GM23338 (cell line): Measurements from ENCODE around the gene KRT7. TPM values are rescaled to one million over a fixed set of nuclear protein-coding genes. Genes with fewer than 3 reads are reported as not detected.

Source experiments
- ATAC-seq: fragments of 200-7000 bp; cut with Tn5 transposase; 3 replicates; pipeline ENCODE4 v1.9.1; 2020
- DNase-seq: peaks from one replicate; pipeline ENCODE4 v3.0.0-alpha.2; 2015; ENCODE audit warnings: low spot score
- H2AFZ ChIP-seq: fragments of 200-600 bp; sonication (generic); 2 replicates; pipeline ENCODE4 v1.8.0; 2016; ENCODE audit warnings: antibody characterized with exemption, mild to moderate bottlenecking, moderate library complexity
- H3F3A ChIP-seq: fragments of 200-600 bp; sonication (generic); replicated peaks from 2 replicates; pipeline ENCODE4 v1.8.0; 2017; ENCODE audit warnings: antibody characterized with exemption, mixed run types, low read depth
- H3K27ac ChIP-seq: fragments of 200-600 bp; sonication (generic); 2 replicates; pipeline ENCODE4 v1.6.1; 2016; ENCODE audit warnings: low read depth
- H3K27me3 ChIP-seq: fragments of 200-600 bp; sonication (generic); 2 replicates; pipeline ENCODE4 v1.8.0; 2016; ENCODE audit warnings: mild to moderate bottlenecking, mixed run types, moderate library complexity; ENCODE audit not compliant: insufficient read depth
- H3K36me3 ChIP-seq: fragments of 200-600 bp; sonication (generic); 2 replicates; pipeline ENCODE4 v1.8.0; 2016; ENCODE audit warnings: mild to moderate bottlenecking; ENCODE audit not compliant: insufficient read depth
- H3K4me1 ChIP-seq: fragments of 200-600 bp; sonication (generic); 2 replicates; pipeline ENCODE4 v1.8.0; 2016; ENCODE audit warnings: mild to moderate bottlenecking, moderate library complexity; ENCODE audit not compliant: insufficient read depth
- H3K4me2 ChIP-seq: fragments of 200-600 bp; sonication (generic); 2 replicates; pipeline ENCODE4 v1.7.1; 2017; ENCODE audit warnings: mixed run types
- H3K4me3 ChIP-seq: fragments of 200-600 bp; sonication (generic); 2 replicates; pipeline ENCODE4 v1.6.1; 2016; ENCODE audit warnings: mixed run types
- H3K79me2 ChIP-seq: fragments of 200-600 bp; sonication (generic); replicated peaks from 2 replicates; pipeline ENCODE4 v1.8.0; 2017; ENCODE audit warnings: mild to moderate bottlenecking; ENCODE audit not compliant: insufficient read depth
- H3K9me2 ChIP-seq: fragments of 200-600 bp; sonication (generic); 2 replicates; pipeline ENCODE4 v1.8.0; 2017; ENCODE audit not compliant: insufficient read depth
- H4K20me1 ChIP-seq: fragments of 200-600 bp; sonication (generic); replicated peaks from 2 replicates; pipeline ENCODE4 v1.8.0; 2017; ENCODE audit warnings: mild to moderate bottlenecking; ENCODE audit not compliant: insufficient read depth
- H3K27ac Mint-ChIP-seq: 2 replicates; pipeline ENCODE4 v1.8.0; 2020; ENCODE audit warnings: inconsistent platforms, mild to moderate bottlenecking, moderate library complexity, mixed read lengths
- H3K27me3 Mint-ChIP-seq: 3 replicates; pipeline ENCODE4 v1.8.0; 2022; ENCODE audit warnings: low read depth, mild to moderate bottlenecking, moderate library complexity, mixed read lengths, inconsistent platforms; ENCODE audit not compliant: insufficient read depth, poor library complexity
- H3K36me3 Mint-ChIP-seq: 3 replicates; pipeline ENCODE4 v1.8.0; 2021; ENCODE audit warnings: low read depth, mild to moderate bottlenecking, inconsistent platforms, moderate library complexity, mixed read lengths
- H3K4me1 Mint-ChIP-seq: 3 replicates; pipeline ENCODE4 v1.8.0; 2020; ENCODE audit warnings: mild to moderate bottlenecking, inconsistent platforms, mixed read lengths
- H3K4me3 Mint-ChIP-seq: 3 replicates; pipeline ENCODE4 v1.8.0; 2021; ENCODE audit warnings: moderate library complexity, mild to moderate bottlenecking, inconsistent platforms, mixed read lengths
- H3K9me3 Mint-ChIP-seq: 3 replicates; pipeline ENCODE4 v1.8.0; 2020; ENCODE audit warnings: moderate library complexity, mild to moderate bottlenecking, inconsistent platforms, mixed read lengths
- CREB1 ChIP-seq: fragments of 250-450 bp; sonication (Bioruptor Pico); IDR thresholded peaks from 2 replicates; pipeline ENCODE4 v1.5.0; 2020; ENCODE audit warnings: low read depth, mild to moderate bottlenecking, moderate library complexity
- EZH2 ChIP-seq: fragments of 200-600 bp; sonication (generic); IDR thresholded peaks from one replicate; pipeline ENCODE4 v1.8.0; 2017; ENCODE audit warnings: antibody characterized with exemption, mild to moderate bottlenecking, low read depth; ENCODE audit not compliant: unreplicated experiment
- EZH2phosphoT487 ChIP-seq: fragments of 200-600 bp; sonication (generic); IDR thresholded peaks from one replicate; pipeline ENCODE4 v1.8.1; 2018; ENCODE audit warnings: antibody characterized with exemption; ENCODE audit not compliant: unreplicated experiment
- JUNB ChIP-seq: IDR thresholded peaks from one replicate; pipeline ENCODE4 v1.6.1; 2016; ENCODE audit warnings: antibody characterized with exemption; ENCODE audit not compliant: unreplicated experiment
- NANOG ChIP-seq: IDR thresholded peaks from 2 replicates; pipeline ENCODE4 v1.6.1; 2016; ENCODE audit warnings: antibody characterized with exemption, borderline replicate concordance
- POLR2AphosphoS5 ChIP-seq: IDR thresholded peaks from 2 replicates; pipeline ENCODE4 v1.6.1; 2016; ENCODE audit warnings: antibody characterized with exemption, low read depth
- STAT1 ChIP-seq: IDR thresholded peaks from one replicate; pipeline ENCODE4 v1.6.1; 2016; ENCODE audit warnings: antibody characterized with exemption; ENCODE audit not compliant: unreplicated experiment
- ZNF114 ChIP-seq: fragments of 250-450 bp; sonication (Bioruptor Pico); IDR thresholded peaks from 2 replicates; pipeline ENCODE4 v1.5.0; 2020; ENCODE audit warnings: mild to moderate bottlenecking, moderate library complexity
- ZNF331 ChIP-seq: fragments of 250-450 bp; sonication (Bioruptor Pico); IDR thresholded peaks from 2 replicates; pipeline ENCODE4 v1.5.0; 2020; ENCODE audit warnings: low read depth, mild to moderate bottlenecking, moderate library complexity
- polyA plus RNA-seq: library from polyadenylated mRNA; unstranded; fragments of >200 nt; fragmentation: Nextera tagmentation; extraction: Ambion mirVana; gene quantifications from 2 replicates; pipeline ENCODE4 v1.2.1, GENCODE V29; 2016
- total RNA-seq: library from RNA; depleted of rRNA; stranded (reverse); fragments of >200 nt; shearing (Covaris generic); gene quantifications from 2 replicates; pipeline ENCODE4 v1.2.3, GENCODE V29; 2014
- TF ChIP-seq, protein P1 (sequence below): fragments of 250-450 bp; sonication (Bioruptor Pico); IDR thresholded peaks from 2 replicates; pipeline ENCODE4 v1.5.0; 2020; ENCODE audit warnings: mild to moderate bottlenecking, moderate library complexity
- TF ChIP-seq, protein P2 (sequence below): IDR thresholded peaks from one replicate; pipeline ENCODE4 v1.6.1; 2018; ENCODE audit warnings: antibody characterized with exemption; ENCODE audit not compliant: unreplicated experiment
- TF ChIP-seq, protein P3 (sequence below): IDR thresholded peaks from 2 replicates; pipeline ENCODE4 v1.6.1; 2016; ENCODE audit warnings: antibody characterized with exemption
- TF ChIP-seq, protein P4 (sequence below), 2 experiments: fragments of 200-600 bp in 1 of 2; sonication (generic) in 1 of 2; conservative IDR thresholded peaks; 2 replicates each; pipeline versions ENCODE4 v1.5.1 to v1.6.1; 2016 to 2017; ENCODE audit warnings: antibody characterized with exemption in 2 of 2, low read depth in 2 of 2, mild to moderate bottlenecking in 2 of 2, moderate library complexity in 1 of 2

Gene KRT7
- total and polyA plus RNA-seq, 2 experiments from 2014 or later: 6.5 to 9.4 TPM

GRCh38 chr12:52198454-52199215, 34.4 kb upstream of the KRT7 start:
- Histone ChIP-seq H3K79me2 (no peaks in the 10 kb centered on the region), H3K4me1 (peaks cover 5% of the 10 kb centered on the region), H3F3A (no peaks in the 10 kb centered on the region), H2AFZ (no peak overlapping the region), H3K9me2 (no peaks in the 10 kb centered on the region), H3K4me2 (no peak overlapping the region), H3K4me3 (no peak overlapping the region), H3K36me3 (no peaks in the 10 kb centered on the region), H3K27ac (no peak overlapping the region), H4K20me1 (no peaks in the 10 kb centered on the region), H3K27me3 (no peaks in the 10 kb centered on the region)
- no peak for DNase-seq
- Mint-ChIP-seq H3K27ac (no peak overlapping the region), H3K4me3 (no peak overlapping the region), H3K4me1 (peaks cover 34% of the 10 kb centered on the region), H3K36me3 (no peaks in the 10 kb centered on the region), H3K9me3 (no peaks in the 10 kb centered on the region), H3K27me3 (peaks cover 5% of the 10 kb centered on the region)
- no peak for ATAC-seq
- TF ChIP-seq, protein P1, sequence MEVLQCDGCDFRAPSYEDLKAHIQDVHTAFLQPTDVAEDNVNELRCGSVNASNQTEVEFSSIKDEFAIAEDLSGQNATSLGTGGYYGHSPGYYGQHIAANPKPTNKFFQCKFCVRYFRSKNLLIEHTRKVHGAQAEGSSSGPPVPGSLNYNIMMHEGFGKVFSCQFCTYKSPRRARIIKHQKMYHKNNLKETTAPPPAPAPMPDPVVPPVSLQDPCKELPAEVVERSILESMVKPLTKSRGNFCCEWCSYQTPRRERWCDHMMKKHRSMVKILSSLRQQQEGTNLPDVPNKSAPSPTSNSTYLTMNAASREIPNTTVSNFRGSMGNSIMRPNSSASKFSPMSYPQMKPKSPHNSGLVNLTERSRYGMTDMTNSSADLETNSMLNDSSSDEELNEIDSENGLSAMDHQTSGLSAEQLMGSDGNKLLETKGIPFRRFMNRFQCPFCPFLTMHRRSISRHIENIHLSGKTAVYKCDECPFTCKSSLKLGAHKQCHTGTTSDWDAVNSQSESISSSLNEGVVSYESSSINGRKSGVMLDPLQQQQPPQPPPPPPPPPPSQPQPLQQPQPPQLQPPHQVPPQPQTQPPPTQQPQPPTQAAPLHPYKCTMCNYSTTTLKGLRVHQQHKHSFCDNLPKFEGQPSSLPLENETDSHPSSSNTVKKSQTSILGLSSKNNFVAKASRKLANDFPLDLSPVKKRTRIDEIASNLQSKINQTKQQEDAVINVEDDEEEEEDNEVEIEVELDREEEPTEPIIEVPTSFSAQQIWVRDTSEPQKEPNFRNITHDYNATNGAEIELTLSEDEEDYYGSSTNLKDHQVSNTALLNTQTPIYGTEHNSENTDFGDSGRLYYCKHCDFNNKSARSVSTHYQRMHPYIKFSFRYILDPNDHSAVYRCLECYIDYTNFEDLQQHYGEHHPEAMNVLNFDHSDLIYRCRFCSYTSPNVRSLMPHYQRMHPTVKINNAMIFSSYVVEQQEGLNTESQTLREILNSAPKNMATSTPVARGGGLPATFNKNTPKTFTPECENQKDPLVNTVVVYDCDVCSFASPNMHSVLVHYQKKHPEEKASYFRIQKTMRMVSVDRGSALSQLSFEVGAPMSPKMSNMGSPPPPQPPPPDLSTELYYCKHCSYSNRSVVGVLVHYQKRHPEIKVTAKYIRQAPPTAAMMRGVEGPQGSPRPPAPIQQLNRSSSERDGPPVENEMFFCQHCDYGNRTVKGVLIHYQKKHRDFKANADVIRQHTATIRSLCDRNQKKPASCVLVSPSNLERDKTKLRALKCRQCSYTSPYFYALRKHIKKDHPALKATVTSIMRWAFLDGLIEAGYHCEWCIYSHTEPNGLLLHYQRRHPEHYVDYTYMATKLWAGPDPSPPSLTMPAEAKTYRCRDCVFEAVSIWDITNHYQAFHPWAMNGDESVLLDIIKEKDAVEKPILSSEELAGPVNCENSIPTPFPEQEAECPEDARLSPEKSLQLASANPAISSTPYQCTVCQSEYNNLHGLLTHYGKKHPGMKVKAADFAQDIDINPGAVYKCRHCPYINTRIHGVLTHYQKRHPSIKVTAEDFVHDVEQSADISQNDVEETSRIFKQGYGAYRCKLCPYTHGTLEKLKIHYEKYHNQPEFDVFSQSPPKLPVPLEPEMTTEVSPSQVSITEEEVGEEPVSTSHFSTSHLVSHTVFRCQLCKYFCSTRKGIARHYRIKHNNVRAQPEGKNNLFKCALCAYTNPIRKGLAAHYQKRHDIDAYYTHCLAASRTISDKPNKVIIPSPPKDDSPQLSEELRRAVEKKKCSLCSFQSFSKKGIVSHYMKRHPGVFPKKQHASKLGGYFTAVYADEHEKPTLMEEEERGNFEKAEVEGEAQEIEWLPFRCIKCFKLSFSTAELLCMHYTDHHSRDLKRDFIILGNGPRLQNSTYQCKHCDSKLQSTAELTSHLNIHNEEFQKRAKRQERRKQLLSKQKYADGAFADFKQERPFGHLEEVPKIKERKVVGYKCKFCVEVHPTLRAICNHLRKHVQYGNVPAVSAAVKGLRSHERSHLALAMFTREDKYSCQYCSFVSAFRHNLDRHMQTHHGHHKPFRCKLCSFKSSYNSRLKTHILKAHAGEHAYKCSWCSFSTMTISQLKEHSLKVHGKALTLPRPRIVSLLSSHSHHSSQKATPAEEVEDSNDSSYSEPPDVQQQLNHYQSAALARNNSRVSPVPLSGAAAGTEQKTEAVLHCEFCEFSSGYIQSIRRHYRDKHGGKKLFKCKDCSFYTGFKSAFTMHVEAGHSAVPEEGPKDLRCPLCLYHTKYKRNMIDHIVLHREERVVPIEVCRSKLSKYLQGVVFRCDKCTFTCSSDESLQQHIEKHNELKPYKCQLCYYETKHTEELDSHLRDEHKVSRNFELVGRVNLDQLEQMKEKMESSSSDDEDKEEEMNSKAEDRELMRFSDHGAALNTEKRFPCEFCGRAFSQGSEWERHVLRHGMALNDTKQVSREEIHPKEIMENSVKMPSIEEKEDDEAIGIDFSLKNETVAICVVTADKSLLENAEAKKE (CRISPR knock-in tag): no peak
- no peak for TF ChIP-seq ZNF114 (CRISPR knock-in tag)
- no peak for TF ChIP-seq NANOG
- TF ChIP-seq JUNB: no peak
- TF ChIP-seq, protein P2, sequence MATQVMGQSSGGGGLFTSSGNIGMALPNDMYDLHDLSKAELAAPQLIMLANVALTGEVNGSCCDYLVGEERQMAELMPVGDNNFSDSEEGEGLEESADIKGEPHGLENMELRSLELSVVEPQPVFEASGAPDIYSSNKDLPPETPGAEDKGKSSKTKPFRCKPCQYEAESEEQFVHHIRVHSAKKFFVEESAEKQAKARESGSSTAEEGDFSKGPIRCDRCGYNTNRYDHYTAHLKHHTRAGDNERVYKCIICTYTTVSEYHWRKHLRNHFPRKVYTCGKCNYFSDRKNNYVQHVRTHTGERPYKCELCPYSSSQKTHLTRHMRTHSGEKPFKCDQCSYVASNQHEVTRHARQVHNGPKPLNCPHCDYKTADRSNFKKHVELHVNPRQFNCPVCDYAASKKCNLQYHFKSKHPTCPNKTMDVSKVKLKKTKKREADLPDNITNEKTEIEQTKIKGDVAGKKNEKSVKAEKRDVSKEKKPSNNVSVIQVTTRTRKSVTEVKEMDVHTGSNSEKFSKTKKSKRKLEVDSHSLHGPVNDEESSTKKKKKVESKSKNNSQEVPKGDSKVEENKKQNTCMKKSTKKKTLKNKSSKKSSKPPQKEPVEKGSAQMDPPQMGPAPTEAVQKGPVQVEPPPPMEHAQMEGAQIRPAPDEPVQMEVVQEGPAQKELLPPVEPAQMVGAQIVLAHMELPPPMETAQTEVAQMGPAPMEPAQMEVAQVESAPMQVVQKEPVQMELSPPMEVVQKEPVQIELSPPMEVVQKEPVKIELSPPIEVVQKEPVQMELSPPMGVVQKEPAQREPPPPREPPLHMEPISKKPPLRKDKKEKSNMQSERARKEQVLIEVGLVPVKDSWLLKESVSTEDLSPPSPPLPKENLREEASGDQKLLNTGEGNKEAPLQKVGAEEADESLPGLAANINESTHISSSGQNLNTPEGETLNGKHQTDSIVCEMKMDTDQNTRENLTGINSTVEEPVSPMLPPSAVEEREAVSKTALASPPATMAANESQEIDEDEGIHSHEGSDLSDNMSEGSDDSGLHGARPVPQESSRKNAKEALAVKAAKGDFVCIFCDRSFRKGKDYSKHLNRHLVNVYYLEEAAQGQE: no peak
- no peak for TF ChIP-seq POLR2AphosphoS5
- TF ChIP-seq EZH2: no peak
- TF ChIP-seq, protein P3, sequence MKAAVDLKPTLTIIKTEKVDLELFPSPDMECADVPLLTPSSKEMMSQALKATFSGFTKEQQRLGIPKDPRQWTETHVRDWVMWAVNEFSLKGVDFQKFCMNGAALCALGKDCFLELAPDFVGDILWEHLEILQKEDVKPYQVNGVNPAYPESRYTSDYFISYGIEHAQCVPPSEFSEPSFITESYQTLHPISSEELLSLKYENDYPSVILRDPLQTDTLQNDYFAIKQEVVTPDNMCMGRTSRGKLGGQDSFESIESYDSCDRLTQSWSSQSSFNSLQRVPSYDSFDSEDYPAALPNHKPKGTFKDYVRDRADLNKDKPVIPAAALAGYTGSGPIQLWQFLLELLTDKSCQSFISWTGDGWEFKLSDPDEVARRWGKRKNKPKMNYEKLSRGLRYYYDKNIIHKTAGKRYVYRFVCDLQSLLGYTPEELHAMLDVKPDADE: no peak
- TF ChIP-seq, protein P4, sequence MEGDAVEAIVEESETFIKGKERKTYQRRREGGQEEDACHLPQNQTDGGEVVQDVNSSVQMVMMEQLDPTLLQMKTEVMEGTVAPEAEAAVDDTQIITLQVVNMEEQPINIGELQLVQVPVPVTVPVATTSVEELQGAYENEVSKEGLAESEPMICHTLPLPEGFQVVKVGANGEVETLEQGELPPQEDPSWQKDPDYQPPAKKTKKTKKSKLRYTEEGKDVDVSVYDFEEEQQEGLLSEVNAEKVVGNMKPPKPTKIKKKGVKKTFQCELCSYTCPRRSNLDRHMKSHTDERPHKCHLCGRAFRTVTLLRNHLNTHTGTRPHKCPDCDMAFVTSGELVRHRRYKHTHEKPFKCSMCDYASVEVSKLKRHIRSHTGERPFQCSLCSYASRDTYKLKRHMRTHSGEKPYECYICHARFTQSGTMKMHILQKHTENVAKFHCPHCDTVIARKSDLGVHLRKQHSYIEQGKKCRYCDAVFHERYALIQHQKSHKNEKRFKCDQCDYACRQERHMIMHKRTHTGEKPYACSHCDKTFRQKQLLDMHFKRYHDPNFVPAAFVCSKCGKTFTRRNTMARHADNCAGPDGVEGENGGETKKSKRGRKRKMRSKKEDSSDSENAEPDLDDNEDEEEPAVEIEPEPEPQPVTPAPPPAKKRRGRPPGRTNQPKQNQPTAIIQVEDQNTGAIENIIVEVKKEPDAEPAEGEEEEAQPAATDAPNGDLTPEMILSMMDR (conservative IDR thresholded peaks at IDR 0.05; ENCODE audit: low read depth in 2 of 2): no peak
- TF ChIP-seq CREB1: no peak
- no peak for TF ChIP-seq EZH2phosphoT487
- no peak for TF ChIP-seq STAT1
- TF ChIP-seq ZNF331: no peak
